Adrenal gland (tissue), 12 donors: Measurements from ENCODE around the gene SNX30. TPM values are rescaled to one million over a fixed set of nuclear protein-coding genes. Genes with fewer than 3 reads are reported as not detected.

Experiments used
- DNase-seq, 7 donors: peaks; one replicate each; pipeline ENCODE4 v3.0.0-alpha.2; 2019 to 2020
- H3K27ac ChIP-seq, 5 donors: fragments of 200-600 bp; sonication (generic) in 4 of 5; 1 replicate in 3 of 5; 2 replicates in 2 of 5; pipeline versions ENCODE4 v1.5.1 to v1.8.0; 2016 to 2020; ENCODE audit warnings: mild to moderate bottlenecking in 1 of 5
- H3K27me3 ChIP-seq: fragments of 200-600 bp; 2 replicates; pipeline ENCODE4 v1.8.0; 2021
- H3K36me3 ChIP-seq, 2 donors: fragments of 200-600 bp; replicated peaks in 1 of 2; 1 replicate in 1 of 2; 2 replicates in 1 of 2; pipeline versions ENCODE4 v1.5.1 to v1.8.0; 2018 to 2022
- H3K4me1 ChIP-seq, 2 donors: fragments of 200-600 bp; replicated peaks in 1 of 2; 1 replicate in 1 of 2; 2 replicates in 1 of 2; pipeline versions ENCODE4 v1.5.1 to v1.8.0; 2018 to 2021
- H3K4me3 ChIP-seq, 4 donors: fragments of 200-600 bp; sonication (generic) in 3 of 4; one replicate each; pipeline ENCODE4 v1.5.1; 2016 to 2018
- H3K9me3 ChIP-seq, 3 donors: fragments of 200-600 bp; sonication (generic) in 1 of 3; replicated peaks in 1 of 3; 1 replicate in 2 of 3; 2 replicates in 1 of 3; pipeline versions ENCODE4 v1.5.1 to v1.8.0; 2016 to 2021
- CTCF ChIP-seq, 6 experiments: fragments of 450-650 bp in 4 of 6; fragments of 200-600 bp in 2 of 6; sonication (generic) in 1 of 6; IDR thresholded peaks; 1 replicate in 5 of 6; 2 replicates in 1 of 6; pipeline versions ENCODE4 v1.5.1 to v1.8.0; 2016 to 2021; ENCODE audit warnings: antibody characterized with exemption in 6 of 6, mild to moderate bottlenecking in 2 of 6, moderate library complexity in 1 of 6
- POLR2A ChIP-seq, 2 donors: fragments of 450-650 bp; IDR thresholded peaks; one replicate each; pipeline ENCODE4 v1.6.1; 2017; ENCODE audit warnings: antibody characterized with exemption in 2 of 2, mild to moderate bottlenecking in 2 of 2, moderate library complexity in 1 of 2
- WGBS, 4 donors: extraction: QIAGEN DNeasy Blood & Tissue Kit in 2 of 4; methylation state at CpG; one replicate each; pipeline versions ENCODE4 v1.1.5 to v1.1.7; 2013 to 2017; 5-methylcytosine and 5-hydroxymethylcytosine counted together
- intact Hi-C, 2 donors: fragments of 100-400 bp; cut with DNase I; formaldehyde crosslinking; loops; one replicate each; pipeline versions ENCODE4 v1.14.1 to v1.15.0; 2022 to 2023
- polyA plus RNA-seq, 3 donors: library from polyadenylated mRNA; stranded (reverse); fragments of 200-250 nt in 2 of 3; fragments of 350-450 nt in 1 of 3; fragmentation: Illumina TruSeq in 1 of 3; extraction: RNeasy Lipid Tissue Mini Kit (QIAGEN cat#74804) in 1 of 3; gene quantifications; one replicate each; pipeline ENCODE4 v1.2.3, GENCODE V29; 2013 to 2014
- total RNA-seq, 9 donors: library from RNA; depleted of rRNA in 4 of 9; stranded (reverse); fragments of >200 nt in 4 of 9; fragments of 120-200 nt in 1 of 9; fragmentation: NEBNext Ultra II Directional in 1 of 9; extraction: Animal tissue kit (Norgen Biotek cat#: 25700) in 1 of 9; gene quantifications; one replicate each; pipeline versions ENCODE4 v1.1.0 to v1.2.4, GENCODE V29; 2013 to 2023
- donor health status: healthy with polysubstance abuse.
- donor health status: Bipolar disorder and iron deficiency.
- donor health status: DM: yes; HTN: yes; CAD: no.
- donor health status: DM: no; HTN: no; CAD: no.
- donor health status: DM: no; HTN: no; CAD: no.
- donor health status: DM: yes; HTN: yes; CAD: no.

SNX30 gene
- total and polyA plus RNA-seq, 12 donors: 0.84 to 12.3 (median 8.8) TPM

- no peak overlapping the region for H3K27ac ChIP-seq
- H3K27me3 ChIP-seq: no peaks in the 10 kb centered on the region
- 38 to 58% (median 48%) methylated on average over 1 of the region's 1 CpG for WGBS, 4 donors
- DNase-seq: no peak
- no peak for TF ChIP-seq POLR2A (IDR thresholded peaks at IDR 0.05)
- no peak overlapping the region for H3K4me3 ChIP-seq
- H3K4me1 ChIP-seq: no peaks in the 10 kb centered on the region
- H3K36me3 ChIP-seq: no peaks in the 10 kb centered on the region
- H3K9me3 ChIP-seq: no peaks in the 10 kb centered on the region
- intact Hi-C loops: loop anchor here in 1 of 2 donors (5.0 kb wide), 1 partner anchor 59 kb away; no protein-coding TSS in a partner anchor
Observed at GRCh38 chr9:112900901-112901300, 150.3 kb downstream of the SNX30 start.

- no peaks in the 10 kb centered on the region for H3K27me3 ChIP-seq
- no peaks in the 10 kb centered on the region for H3K9me3 ChIP-seq
- no peak for DNase-seq
- TF ChIP-seq POLR2A (IDR thresholded peaks at IDR 0.05) (no peak), CTCF (IDR thresholded peaks at IDR 0.05) (no peak)
- H3K27ac ChIP-seq: no peak overlapping the region
- H3K36me3 ChIP-seq: no peaks in the 10 kb centered on the region
- intact Hi-C loops: loop anchor here in 1 of 2 donors (5.0 kb wide), 1 partner anchor 63 kb away; no protein-coding TSS in a partner anchor
- WGBS, 4 donors: 63 to 83% (median 69%) methylated on average over 2 to 4 of the region's 4 CpGs
- no peaks in the 10 kb centered on the region for H3K4me1 ChIP-seq
- H3K4me3 ChIP-seq: no peak overlapping the region
Observed at GRCh38 chr9:112905084-112905483, 154.5 kb downstream of the SNX30 start.

- Histone ChIP-seq H3K9me3 (no peaks in the 10 kb centered on the region), H3K27me3 (no peaks in the 10 kb centered on the region), H3K27ac (no peak overlapping the region), H3K4me3 (no peak overlapping the region), H3K36me3 (no peaks in the 10 kb centered on the region), H3K4me1 (no peaks in the 10 kb centered on the region)
- TF ChIP-seq POLR2A (IDR thresholded peaks at IDR 0.05) (no peak), CTCF (IDR thresholded peaks at IDR 0.05) (no peak)
- intact Hi-C loops: no loop called here
- 58 to 79% (median 71%) methylated on average over 2 of the region's 2 CpGs for WGBS, 4 donors
- no peak for DNase-seq
Observed at GRCh38 chr9:112911736-112912135, 161.2 kb downstream of the SNX30 start.

DNA sequence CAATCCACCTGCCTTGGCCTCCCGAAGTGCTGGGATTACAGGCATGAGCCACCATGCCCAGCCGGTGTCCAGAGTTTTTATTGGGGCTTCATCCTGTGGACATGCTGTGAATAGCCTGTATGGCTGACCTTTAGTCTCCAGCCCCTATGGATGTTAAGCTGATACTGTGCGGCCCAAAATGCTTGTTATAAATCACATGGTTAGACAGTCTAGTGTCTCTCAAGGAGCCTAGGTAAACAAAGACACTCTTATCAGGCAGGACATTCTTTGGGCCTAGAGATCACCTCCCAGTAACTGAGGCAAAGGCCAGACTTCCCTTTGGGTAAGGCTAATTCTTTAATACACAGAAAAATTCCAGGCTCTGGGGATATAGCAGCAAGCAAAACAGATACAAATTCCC is 162.1 kb downstream of the SNX30 start:
- Histone ChIP-seq H3K9me3 (no peaks in the 10 kb centered on the region), H3K4me3 (no peak overlapping the region), H3K27ac (no peak overlapping the region), H3K27me3 (no peaks in the 10 kb centered on the region), H3K36me3 (no peaks in the 10 kb centered on the region), H3K4me1 (no peaks in the 10 kb centered on the region)
- WGBS, 4 donors: 60 to 85% (median 85%) methylated on average over 2 to 3 of the region's 3 CpGs
- no peak for DNase-seq
- intact Hi-C loops: no loop called here
- TF ChIP-seq POLR2A (IDR thresholded peaks at IDR 0.05) (no peak), CTCF (IDR thresholded peaks at IDR 0.05) (no peak)

- TF ChIP-seq CTCF (IDR thresholded peaks at IDR 0.05) (no peak), POLR2A (IDR thresholded peaks at IDR 0.05) (no peak)
- Histone ChIP-seq H3K4me1 (no peaks in the 10 kb centered on the region), H3K4me3 (no peak overlapping the region), H3K36me3 (no peaks in the 10 kb centered on the region), H3K27me3 (no peaks in the 10 kb centered on the region), H3K27ac (no peak overlapping the region), H3K9me3 (no peaks in the 10 kb centered on the region)
- no peak for DNase-seq
- intact Hi-C loops: no loop called here
- WGBS, 4 donors: 87 to 94% (median 91%) methylated on average over 4 of the region's 4 CpGs
Observed at GRCh38 chr9:112913326-112913725, 162.8 kb downstream of the SNX30 start.
